Glomerular visceral epithelial cell (primary cell): ENCODE data around the gene SLC26A8.
"Not testable (repeated sequence)": the region's sequence is repeated elsewhere in the genome, so short reads cannot be mapped to it uniquely, and the experiment has no call there.

Experiments
- DNase-seq: peaks from one replicate; pipeline ENCODE4 v3.0.0-alpha.2; 2016; ENCODE audit errors: extremely low spot score

Gene SLC26A8

DNA sequence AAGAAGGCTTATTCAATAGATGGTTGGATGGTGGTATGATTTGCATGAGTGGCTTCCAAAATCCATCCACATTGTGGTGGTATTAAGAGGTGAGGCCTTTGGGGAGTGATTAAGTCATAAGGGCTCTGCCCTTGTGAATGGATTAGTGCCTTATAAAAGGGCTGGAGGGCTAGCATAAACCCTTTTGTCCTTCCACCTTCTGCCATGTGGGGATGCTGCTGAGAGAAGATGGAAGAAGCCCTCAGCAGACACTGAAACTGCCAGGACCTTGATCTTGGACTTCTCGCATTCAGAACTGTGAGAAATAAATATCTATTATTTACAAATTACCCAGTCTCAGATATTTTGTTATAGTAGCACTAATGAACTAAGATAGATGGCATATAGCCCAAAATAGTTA is 75.7 kb downstream of the SLC26A8 start:
- no peak for DNase-seq

DNA sequence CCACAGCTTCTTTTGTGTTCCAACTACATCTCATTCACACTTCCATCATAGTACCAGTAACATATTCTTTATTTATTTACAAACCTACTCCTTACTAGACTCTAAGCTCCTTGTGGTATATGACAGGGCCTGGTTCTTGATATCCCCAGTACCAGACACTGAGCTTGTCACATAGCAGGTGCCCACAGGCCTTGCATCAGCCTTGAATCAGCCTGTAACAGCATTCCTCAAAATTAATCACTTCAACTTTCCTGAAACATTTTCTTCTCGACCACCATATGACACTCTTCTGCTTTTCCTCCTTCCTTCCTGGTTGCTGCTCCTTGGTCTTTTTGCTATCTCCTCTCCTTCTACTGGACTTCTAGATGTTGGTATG is 78.8 kb downstream of the SLC26A8 start:
- no peak for DNase-seq

DNA sequence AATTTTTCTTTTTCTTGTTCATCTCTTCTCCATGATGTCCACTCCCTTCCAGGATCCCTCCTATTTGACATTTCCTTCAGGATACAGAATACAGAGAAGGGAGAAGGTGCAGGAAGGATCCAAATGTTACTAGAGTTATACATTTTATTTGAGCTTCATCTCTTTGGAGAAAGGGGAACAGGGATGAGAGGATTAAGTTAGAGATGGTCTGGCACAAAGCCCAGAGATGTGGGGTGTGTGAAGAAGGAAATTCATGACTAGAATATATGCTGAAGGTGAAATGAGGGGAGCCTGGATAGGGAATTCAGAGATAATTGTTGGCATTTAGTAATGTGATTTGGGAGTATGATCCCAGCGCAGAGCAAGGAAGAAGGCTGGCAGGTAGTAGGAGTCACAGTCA is 81.1 kb downstream of the SLC26A8 start:
- DNase-seq = no peak

DNA sequence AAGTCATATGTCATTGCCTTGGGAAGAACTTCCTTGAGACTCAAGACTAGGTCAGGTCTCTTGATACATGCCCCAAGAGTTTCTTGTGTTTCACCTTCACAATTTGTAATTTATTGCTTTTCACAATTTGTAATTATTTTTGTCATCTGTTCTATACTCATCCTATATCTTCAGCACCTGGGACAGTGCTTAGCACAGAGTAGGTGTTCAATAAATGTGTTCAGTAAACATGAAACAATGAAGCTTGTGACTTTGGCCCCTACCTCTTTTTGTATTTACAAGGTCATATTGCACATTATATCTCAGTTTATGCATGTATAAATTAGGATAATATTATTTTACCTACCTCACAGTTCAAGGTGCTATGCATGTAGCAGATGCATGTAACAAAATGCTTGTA is 82.1 kb downstream of the SLC26A8 start:
- DNase-seq = no peak

DNA sequence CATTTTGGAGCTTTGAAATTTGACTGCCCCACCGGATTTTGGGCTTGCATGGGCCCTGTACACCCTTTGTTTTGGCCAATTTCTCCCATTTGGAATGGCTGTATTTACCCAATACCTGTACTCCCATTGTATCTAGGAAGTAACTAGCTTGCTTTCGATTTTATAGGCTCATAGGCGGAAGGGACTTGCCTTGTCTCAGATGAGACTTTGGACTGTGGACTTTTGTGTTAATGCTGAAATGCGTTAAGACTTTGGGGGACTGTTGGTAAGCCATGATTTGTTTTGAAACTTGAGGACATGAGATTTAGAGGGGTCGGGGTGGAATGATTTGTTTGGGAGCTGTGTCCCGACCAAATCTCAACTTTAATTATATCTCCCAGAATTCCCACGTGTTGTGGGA is 83.3 kb downstream of the SLC26A8 start:
- DNase-seq = not testable (repeated sequence)

DNA sequence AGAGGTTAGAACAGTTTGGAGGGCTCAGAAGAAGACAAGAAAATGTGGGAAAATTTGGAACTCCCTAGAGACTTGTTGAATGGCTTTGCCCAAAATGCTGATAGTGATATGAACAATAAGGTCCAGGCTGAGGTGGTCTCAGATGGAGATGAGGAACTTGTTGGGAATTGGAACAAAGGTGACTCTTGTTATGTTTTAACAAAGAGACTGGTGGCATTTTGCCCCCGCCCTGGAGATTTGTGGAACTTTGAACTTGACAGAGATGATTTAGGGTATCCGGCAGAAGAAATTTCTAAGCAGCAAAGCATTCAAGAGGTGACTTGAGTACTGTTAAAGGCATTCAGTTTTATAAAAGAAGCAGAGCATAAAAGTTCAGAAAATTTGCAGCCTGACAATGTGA is 84.4 kb downstream of the SLC26A8 start:
- not testable (repeated sequence) for DNase-seq

DNA sequence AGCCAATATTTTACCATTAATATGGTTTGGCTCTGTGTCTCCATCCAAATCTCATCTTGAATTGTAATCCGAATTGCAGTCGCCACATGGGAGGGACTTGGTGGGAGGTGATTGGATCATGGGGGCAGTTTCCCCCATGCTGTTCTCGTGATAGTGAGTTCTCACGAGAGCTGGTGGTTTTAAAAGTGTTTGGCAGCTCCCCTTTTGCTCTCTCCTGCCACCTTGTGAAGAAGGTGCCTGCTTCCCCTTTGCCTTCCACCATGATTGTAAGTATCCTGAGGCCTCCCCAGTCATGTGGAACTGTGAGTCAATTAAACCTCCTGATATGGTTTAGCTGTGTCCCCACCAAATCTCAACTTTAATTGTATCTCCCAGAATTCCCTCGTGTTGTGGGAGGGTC is 85.2 kb downstream of the SLC26A8 start:
- not testable (repeated sequence) for DNase-seq

DNA sequence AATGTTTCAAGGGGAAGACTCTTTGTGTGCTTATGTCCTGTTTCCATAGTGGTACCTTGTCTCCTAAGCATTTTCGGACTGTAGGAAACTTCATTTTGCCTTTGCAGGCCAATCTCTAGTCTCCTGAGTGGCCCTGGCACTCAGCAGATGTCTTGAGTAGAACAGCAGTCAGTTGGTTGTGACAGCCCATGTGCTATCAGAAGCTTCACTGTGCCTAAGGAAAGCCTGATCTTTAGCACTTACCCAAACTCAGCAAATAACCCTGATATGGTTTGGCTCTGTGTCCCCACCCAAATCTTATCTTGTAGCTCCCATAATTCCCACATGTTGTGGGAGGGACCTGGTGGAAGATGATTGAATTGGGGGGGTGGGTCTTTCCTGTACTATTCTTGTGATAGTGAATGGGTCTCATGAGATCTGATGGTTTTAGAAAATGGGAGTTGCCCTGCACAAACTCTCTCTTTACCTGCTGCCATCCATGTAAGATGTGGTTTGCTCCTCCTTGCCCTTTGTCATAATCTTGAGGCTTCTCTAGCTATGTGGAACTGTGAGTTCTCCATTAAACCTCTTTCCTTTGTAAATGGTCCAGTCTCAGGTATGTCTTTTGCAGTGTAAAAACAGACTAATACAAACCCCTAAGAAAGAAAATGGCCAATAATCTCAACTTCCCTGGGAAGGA is 87.6 kb downstream of the SLC26A8 start:
- DNase-seq = no peak

DNA sequence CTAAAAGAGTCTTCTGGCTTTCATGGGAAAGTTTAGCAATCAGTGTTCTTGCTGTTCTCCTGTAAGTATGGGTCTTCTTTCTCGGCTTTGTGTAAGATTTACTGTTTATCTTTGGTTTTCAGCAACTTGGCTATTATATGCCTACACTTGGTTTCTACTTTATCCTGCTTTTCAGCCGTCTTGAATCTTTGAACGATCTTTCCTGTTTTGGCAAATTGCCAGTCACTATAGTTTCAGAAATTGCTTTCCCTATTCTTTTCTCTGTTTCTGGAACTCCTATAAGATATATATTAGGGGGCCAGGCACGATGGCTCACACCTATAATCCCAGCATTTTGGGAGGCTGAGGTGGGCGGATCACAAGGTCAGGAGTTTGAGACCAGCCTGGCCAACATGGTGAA is 89.0 kb downstream of the SLC26A8 start:
- DNase-seq = no peak

DNA sequence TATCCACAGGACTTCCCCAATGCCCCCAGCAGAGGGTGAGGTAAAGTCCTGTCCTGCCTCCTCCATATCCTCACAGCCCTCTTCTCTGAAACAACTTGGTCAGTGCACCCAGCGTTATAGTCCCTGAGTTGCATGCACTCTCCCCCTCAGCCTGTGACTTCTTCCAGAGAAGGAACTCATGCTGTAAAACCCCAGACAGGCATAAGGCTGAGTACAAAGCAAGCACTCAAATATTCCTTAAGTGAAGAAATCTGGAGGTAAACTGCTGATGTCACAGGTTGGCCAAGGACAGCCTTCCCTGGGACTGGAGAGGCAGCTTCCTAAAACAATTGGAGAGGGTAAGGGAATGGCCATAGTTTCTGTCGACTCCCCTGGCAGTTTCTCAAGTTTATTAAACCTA is 90.6 kb downstream of the SLC26A8 start:
- DNase-seq = no peak

DNA sequence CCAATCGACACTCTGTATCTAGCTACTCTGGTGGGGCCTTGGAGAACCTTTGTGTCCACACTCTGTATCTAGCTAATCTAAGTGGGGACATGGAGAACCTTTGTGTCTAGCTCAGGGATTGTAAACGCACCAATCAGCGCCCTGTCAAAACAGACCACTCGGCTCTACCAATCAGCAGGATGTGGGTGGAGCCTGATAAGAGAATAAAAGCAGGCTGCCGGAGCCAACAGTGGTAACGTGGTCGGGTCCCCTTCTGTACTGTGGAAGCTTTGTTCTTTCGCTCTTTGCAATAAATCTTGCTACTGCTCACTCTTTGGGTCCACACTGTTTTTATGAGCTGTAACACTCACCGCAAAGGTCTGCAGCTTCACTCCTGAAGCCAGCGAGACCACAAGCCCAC is 92.6 kb downstream of the SLC26A8 start:
- not testable (repeated sequence) for DNase-seq

DNA sequence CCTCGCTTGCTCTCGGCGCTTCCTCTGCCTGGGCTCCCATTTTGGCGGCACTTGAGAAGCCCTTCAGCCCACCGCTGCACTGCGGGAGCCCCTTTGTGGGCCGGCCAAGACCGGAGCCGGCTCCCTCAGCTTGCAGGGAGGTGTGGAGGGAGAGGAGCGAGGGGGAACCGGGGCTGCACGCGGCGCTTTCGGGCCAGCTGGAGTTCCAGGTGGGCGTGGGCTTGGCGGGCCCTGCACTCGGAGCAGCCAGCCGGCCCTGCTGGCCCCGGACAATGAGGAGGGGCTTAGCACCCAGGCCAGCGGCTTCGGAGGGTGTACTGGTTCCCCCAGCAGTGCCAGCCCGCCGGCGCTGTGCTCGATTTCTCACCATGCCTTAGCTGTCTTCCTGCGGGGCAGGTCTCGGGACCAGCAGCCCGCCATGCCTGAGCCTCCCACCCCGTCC is 93.3 kb downstream of the SLC26A8 start:
- no peak for DNase-seq

DNA sequence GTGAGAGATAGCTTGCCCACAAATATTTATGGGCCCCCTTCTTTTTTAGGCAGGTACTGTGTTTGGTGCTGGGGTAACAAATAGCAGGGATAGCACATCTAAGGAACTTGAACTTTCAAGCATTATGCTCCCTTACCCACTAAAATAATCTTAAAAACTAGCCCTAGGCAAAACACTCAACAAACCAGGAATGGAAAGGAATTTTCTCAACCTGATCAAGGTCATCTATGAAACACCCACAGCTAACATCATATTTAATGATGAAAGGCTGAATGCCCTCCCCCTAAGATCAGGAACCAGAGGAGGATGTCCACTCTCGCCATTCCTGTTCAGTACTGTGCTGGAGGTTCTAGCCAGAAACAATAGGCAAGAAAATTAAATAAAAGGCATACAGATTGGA is 94.8 kb downstream of the SLC26A8 start:
- no peak for DNase-seq

DNA sequence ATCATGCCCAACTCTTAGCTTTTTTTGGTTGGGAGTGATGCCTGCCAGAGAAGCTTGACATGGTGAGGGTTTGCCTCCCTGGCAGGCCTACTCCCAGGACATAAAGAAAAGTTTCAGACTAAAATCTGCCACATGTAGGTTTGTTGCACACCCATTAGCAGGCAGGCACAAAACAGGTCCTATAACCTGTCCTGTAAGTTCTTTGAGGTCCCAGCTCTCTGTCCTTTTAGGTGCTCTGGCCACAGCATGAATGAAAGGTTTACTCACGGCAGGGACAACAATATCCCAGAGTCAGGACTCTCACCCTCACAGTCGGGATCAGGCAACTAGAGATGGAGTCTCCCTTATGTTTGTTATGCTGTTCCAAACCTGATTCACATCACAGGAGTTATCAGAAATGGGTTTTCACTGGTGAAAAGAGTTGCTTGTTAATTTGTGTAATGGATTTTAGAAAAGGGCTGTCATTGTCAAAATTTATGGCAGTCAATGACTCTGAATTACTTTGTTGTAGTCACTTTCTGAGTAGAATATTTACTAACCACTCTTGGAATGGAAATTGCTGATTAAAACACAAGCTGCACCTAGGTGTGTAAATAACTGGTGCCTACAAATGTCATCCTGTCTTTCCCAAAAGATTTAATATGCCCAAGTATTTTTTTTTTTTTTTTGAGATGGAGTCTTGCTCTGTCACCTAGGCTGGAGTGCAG is 97.8 kb downstream of the SLC26A8 start:
- DNase-seq = no peak

DNA sequence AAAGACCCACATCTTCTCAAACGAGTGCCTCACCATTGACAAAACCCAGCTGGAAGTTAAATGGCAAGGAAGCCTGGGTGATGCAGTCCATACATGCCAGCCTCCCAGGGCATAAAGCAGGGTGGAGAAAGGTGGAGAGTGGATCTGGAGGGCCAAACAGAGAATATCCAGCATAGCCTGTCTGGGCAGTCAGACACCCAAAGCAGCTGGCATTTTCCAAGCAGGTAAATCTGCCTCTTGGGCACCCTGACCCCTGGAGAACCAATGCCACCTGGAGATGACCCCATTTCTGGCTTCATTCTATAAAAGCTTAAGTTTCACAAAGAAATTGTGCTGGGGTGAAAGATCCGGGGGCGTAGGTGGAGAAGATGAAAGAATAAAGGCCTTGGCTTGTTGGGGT is 98.5 kb downstream of the SLC26A8 start:
- no peak for DNase-seq

DNA sequence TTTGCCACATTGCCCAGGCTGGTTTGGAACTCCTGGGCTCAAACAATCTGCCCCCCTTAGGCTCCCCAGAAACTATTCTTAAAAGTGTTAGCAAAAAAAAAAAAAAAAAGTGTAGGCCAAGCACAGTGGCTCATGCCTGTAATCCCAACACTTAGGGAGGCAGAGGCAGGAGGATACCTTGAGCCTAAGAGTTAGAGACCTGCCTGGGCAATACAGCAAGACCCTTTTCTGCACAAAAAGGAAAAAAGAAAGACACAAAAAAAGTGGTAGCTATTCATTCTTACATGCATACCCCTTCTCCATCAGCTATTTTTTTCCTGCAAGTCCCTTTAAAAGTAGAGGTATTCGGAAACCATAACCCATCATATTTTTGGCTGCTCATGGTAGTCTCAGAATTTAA is 100.3 kb downstream of the SLC26A8 start:
- no peak for DNase-seq

DNA sequence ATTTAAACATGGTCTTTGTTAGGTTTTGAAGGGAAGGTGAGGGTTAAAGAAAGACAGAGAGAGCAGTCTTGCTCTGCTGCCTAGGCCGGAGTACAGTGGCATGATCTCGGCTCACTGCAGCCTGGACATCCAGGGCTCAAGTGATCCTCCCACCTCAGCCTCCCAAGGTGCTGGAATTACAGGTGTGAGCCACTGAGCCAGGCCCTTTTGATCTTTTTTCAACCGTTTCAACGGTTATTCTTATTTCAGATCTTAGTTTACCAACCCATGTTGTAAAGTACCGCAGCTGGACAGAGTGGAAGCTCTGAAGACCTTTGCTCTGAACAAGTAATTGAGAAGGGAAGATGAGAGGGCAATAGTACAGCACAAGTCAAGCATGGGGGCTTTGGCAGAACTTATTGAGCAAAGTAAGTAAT is 102.3 kb downstream of the SLC26A8 start:
- no peak for DNase-seq

DNA sequence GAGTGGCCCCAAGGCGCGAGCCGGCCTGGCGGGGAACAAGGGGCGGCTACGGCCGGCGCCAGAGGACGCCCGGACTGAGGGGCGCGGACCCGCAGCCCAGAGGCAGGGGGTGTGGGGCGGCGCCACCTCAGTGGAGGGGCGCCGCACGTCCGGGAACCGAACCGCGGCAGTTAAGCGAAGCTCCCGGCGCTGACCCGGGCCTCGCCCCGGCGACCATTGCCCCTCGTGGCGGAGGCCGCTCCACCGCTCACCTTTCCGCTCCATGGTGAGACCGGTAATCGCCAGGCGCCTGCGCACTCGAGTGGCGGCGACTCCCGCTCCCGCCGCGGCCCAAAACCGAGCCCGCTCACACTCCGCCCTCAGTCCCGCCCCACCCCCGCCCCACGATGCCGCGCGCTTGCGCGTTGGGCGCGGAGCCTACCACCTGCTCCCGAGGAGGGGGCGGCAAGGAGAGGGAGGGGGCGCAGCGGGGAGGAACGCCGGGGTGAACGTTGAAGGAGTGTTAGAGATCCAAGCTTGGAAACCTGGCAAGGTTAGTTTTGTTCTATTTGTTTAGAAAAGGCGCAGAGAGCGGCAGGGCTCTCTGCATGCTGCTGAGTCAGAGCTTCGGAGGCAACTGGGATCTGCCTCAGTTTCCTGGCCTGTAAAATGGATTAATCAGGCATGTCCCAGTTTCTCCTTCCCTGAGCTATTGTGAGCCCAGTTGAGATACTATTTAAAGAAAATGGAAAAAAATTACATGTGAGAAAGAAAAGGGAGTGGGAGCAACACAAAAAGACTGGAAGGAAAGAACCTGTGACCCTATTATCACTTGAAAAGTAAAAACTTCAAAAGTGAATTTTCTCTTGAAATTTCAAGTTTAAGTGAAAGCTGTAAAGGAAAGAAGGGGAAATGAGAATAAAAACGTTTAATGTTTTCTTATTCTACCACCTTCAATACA is 103.4 kb downstream of the SLC26A8 start, which contains the start of gene SRPK1:
Gene SRPK1 (minus strand): TSS at position 306 of the 940 bp plus-strand sequence. CDS start 42 bp downstream, at position 264.
- DNase-seq = peak; percentile 87

DNA sequence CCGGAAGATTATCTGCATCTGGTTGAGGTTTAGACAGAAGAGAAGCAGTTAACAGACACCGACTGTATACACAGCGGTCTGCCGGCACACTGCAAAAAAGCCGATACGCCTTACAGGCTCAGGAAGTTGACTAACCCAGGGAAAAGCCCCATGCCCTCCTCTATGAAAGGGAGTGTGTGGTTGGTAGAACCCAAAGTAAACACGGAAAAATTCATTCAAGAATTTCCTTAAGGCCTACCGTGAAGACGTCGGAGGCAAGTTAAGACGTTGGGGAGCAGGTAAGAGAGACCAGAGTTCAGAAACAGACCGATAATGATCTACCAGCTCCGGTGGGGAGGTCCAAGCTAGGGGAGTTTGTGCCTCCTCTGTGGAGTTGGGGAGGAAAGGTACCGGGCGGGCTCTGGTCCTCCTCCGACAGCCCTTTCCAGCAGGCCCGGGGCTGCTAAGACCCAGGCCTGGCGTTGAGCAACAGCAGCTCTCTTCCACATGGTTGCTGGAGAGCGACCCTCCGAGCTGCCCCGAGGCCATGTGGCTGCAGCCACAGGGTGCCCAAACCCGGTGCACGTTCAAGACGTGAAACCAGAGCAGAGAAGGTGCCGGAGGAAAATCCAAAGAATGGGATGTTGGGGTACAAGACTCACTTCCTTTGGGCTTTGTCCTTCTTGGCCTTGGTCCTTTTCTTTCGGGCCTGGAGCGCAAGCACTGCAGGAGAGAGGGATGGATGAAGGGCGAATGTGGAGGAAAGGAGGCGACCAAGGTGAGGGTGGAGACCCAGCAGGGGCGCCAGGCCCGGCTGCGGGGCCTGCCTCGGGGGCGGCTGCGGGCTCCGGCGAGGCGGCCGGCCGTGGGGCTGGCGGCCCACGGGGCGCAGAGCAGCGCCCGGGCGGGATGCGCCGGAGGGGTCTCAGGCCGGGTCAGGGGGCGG is 104.4 kb downstream of the SLC26A8 start:
- peak; percentile 58 for DNase-seq

DNA sequence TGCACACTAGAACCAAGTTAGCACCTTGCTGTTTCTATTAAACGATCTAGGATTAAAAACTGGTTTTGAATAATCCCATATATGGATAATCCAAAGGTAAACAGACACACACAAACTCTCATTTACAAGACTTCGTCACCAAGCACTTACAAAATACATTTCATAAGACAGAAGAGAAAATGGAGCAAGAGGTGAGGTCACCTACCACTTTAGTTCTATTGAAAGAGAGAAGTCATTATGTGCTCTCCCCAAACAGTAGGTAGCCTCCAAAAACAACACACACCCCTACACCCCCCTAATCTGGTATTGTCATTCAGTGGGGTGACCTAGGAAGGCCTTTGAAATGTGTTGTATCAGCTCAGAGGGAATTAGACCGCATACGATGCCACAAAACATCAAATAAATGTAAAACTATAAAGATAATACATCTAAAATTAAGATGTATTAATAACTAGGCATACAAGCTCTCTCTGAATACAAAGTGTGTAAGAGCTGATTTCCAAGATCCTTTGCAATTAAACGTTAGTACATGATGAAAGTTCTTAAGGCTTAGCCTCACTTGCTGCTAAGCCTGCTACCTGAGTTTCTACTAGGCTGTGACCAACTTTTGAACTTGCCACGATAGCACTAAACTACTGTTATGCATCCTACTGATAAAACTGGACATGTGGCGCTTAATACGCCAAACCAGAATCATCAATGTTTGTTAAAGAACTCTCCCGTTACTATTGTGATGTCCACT is 105.2 kb downstream of the SLC26A8 start:
- DNase-seq = peak; percentile 9
